D721Med (cell line): ENCODE data around the gene CMYA5.

Source experiments
- DNase-seq: peaks from one replicate; pipeline ENCODE4 v3.0.0; 2011; ENCODE audit warnings: low spot score; ENCODE audit not compliant: insufficient read length
- FAIRE-seq: peaks from 2 replicates; lab custom pipeline; 2011; peaks lifted over from hg19 to GRCh38; lab: Jason Lieb, UNC
- TF ChIP-seq, protein P1 (sequence below): IDR thresholded peaks from 2 replicates; pipeline ENCODE4 v1.5.1; 2012; ENCODE audit warnings: mild to moderate bottlenecking, control low read depth; ENCODE audit not compliant: insufficient read depth; ENCODE audit errors: missing control alignments

Gene CMYA5

DNA sequence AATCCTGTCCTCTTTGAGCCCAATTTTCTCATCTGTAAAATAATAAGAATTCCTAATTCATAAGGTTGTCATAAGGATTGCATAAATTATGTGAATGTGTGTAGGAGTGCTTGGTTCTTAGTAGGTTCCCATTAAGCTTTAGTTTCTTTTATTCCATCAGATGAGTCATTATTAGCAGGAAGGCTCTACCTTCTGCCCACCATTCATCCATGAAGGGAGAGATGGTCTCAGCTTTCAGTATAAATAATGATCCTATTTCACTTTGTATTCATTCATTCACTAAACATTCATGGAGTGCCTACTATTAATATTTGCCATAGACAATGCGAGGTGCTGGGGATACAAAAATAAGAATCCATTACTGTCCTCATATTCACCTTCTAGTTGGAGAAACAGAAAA is 3.0 kb downstream of the CMYA5 start:
- TF ChIP-seq, protein P1, sequence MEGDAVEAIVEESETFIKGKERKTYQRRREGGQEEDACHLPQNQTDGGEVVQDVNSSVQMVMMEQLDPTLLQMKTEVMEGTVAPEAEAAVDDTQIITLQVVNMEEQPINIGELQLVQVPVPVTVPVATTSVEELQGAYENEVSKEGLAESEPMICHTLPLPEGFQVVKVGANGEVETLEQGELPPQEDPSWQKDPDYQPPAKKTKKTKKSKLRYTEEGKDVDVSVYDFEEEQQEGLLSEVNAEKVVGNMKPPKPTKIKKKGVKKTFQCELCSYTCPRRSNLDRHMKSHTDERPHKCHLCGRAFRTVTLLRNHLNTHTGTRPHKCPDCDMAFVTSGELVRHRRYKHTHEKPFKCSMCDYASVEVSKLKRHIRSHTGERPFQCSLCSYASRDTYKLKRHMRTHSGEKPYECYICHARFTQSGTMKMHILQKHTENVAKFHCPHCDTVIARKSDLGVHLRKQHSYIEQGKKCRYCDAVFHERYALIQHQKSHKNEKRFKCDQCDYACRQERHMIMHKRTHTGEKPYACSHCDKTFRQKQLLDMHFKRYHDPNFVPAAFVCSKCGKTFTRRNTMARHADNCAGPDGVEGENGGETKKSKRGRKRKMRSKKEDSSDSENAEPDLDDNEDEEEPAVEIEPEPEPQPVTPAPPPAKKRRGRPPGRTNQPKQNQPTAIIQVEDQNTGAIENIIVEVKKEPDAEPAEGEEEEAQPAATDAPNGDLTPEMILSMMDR, result no peak
- FAIRE-seq (no peak), DNase-seq (no peak)

DNA sequence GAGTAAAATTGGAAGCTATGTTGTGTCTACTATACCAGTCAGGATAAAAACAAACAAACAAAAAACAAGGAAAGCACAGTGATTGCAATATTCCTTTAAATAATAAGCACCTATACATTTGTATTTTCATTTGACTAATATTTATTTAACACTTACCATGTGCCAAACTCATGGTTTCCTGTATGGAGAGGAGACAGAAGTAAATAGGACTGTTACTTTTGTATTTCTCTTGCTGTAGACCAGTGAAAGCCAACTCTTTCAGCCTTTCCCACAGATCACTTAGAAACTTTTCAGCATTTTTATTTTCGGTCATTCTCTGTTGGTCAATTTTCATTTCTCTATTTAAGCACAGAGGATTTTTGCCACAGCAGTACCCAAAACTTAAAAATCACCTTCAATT is 4.5 kb downstream of the CMYA5 start:
- DNase-seq (no peak), FAIRE-seq (no peak)

DNA sequence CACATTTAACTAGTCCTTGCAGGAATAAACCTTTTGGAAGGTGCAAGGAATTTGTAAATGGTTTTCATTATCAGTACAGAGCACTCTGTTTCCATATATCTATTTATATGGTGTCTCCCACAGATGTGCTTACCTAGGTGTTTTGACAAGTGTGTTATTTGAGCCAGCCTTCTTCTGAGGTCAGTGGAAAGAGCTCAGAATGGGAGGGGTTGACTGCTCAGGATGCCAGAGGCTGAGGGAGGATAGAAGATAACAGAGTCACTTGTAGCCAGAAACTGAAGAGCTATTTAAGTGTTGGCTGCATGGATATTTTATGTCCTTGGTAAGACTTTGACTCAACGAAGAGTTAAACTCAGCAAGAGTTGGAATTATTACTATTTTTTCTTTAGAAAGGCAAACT is 5.0 kb downstream of the CMYA5 start:
- FAIRE-seq (no peak), DNase-seq (no peak)
- TF ChIP-seq, protein P1, result no peak

More for the DNA sequence above, 4.5 kb downstream of the CMYA5 start:
- TF ChIP-seq, protein P1, result no peak

DNA sequence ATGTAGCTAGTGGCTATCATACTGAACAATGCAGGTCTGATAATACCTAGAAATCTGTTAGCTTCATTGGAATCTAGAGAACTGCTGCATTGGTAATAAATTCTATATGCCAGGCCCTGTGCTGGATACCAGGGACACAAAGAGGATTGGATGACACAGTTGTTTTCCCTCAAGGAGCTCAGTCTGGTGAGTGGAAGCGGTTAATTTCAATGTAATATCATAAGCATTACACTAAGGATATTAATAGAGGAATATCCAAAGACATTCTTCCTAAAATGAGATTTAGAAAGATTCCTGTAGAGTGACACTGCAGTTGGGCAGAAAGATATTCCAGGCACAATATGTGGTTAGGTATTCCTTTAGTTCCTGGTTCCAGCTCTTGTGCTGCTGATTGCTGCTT is 5.9 kb downstream of the CMYA5 start:
- no peak for FAIRE-seq
- no peak for DNase-seq
- TF ChIP-seq, protein P1, result no peak

DNA sequence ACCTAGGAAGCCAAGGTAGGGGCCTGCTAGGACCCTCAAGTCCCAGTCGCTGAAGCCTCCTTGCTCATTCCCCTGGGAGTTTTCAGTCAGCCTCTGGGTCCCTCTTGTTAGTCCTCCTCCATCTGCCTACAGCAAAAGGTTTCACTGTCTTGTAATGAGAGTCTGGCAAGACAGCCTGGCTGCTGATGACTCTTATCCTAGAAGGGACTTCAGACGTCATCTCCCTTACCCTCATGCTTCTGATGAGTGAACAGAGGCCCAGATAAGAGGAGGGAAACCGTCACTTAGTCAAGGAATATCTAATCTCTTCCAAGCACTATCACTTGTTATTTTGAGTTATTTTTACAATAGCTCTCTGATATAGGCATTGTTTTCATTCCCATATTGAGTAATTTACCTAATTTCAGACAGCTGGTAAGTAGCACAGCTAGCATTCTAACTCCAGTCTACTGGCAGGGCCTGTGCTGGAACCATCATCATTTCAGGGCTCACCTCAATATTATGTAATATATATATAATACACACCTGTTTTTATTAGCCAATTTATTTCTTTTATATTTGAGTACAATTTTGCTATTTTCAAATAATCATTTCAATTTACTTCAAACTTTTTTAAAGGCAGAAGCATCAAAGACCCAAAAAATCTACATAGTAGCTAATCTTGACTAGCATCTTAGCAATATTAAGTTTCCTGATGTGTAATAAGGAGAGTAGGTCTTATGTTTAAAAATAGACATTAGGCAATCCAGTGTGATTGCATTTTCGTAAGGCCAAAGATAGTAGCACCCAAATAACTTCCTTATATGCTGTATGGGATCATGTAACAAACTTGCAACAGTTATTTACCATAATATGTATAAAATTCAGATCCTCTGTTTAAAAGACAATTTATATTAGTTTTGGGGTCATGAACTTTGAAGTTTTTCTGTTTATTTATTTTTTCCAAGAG is 7.9 kb downstream of the CMYA5 start:
- no peak for FAIRE-seq
- TF ChIP-seq, protein P1, result no peak
- no peak for DNase-seq

DNA sequence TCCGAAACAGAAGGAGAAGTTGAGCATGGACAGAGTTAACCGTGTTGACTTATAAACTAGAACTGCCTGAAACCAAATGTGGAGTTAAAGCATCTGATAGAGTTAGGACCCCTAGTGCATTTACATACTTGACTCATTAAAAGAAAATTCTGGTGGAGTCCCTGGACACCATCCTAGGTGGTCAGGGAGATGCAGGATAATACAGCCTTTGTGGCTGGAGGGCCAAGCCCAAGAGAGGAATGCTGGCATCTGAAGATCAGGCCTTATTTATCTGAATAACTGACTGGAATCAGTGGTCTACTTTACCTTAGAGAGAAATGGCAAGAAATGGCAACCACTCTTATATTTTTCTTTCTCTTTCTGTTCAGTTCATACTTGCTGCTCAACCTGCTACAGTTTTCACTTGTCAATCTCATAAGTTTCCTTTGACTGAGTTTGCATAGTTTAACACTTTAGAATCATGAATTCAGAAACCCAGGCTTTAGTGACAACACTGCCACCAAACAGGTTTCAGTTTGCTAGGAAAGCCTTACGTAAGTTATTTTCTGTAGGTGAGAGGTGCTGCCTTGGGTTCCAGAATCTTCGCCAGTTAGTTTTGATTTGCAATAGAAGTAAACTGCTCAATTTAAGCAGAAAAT is 10.2 kb downstream of the CMYA5 start:
- FAIRE-seq (no peak), DNase-seq (no peak)
- TF ChIP-seq, protein P1, result no peak
